SK-N-SH (cell line): Measurements from ENCODE around the gene HOXC11. TPM values are rescaled to one million over a fixed set of nuclear protein-coding genes. Genes with fewer than 3 reads are reported as not detected.

Source experiments
- CTCF ChIA-PET: fragments of 300-600, 350-600 bp; formaldehyde crosslinking; extraction: SDS; loops from one replicate; lab custom pipeline; 2021; lab: Yijun Ruan, JAX
- POLR2A ChIA-PET: fragments of 350-600 bp; sonication (Branson Sonifier 250); formaldehyde crosslinking; extraction: SDS; loops from one replicate; lab custom pipeline; 2020; ENCODE audit warnings: antibody characterized with exemption, inconsistent platforms; lab: Yijun Ruan, JAX
- DNase-seq: peaks from one replicate; pipeline ENCODE4 v3.0.0; 2012
- H2AFZ ChIP-seq: fragments of 200-600 bp; sonication (generic); 2 replicates; pipeline ENCODE4 v1.8.1; 2016; ENCODE audit warnings: antibody characterized with exemption, mild to moderate bottlenecking, low read depth
- H3F3A ChIP-seq: fragments of 200-600 bp; sonication (generic); replicated peaks from 2 replicates; pipeline ENCODE3; 2016; ENCODE audit warnings: antibody characterized with exemption, mild to moderate bottlenecking; ENCODE audit not compliant: insufficient read depth
- H3K27ac ChIP-seq, 2 experiments: fragments of 200-500 bp in 1 of 2; fragments of 200-600 bp in 1 of 2; sonication (Bioruptor generic) in 1 of 2; sonication (generic), shearing (Covaris generic) in 1 of 2; 2 replicates each; pipeline versions ENCODE4 v1.5.1 to v1.6.1; 2014 to 2016; ENCODE audit warnings: low read depth in 2 of 2, inconsistent platforms in 1 of 2, low read length in 1 of 2, mild to moderate bottlenecking in 1 of 2, mixed read lengths in 1 of 2
- H3K27me3 ChIP-seq: fragments of 200-600 bp; sonication (generic), shearing (Covaris generic); 2 replicates; pipeline ENCODE4 v1.6.1; 2016; ENCODE audit warnings: mixed run types; ENCODE audit not compliant: insufficient read depth
- H3K36me3 ChIP-seq, 2 experiments: fragments of 200-500 bp in 1 of 2; fragments of 200-600 bp in 1 of 2; sonication (Bioruptor generic) in 1 of 2; sonication (generic) in 1 of 2; replicated peaks in 1 of 2; 2 replicates each; pipeline versions ENCODE3 to v1.5.1; 2014 to 2016; ENCODE audit warnings: low read length in 1 of 2, mild to moderate bottlenecking in 1 of 2; ENCODE audit not compliant: insufficient read depth in 2 of 2, control insufficient read depth in 1 of 2
- H3K4me1 ChIP-seq, 2 experiments: fragments of 200-500 bp in 1 of 2; fragments of 200-600 bp in 1 of 2; sonication (Bioruptor generic) in 1 of 2; sonication (generic), shearing (Covaris generic) in 1 of 2; 2 replicates each; pipeline versions ENCODE4 v1.5.1 to v1.6.1; 2014 to 2016; ENCODE audit warnings: low read depth in 1 of 2, low read length in 1 of 2, mixed run types in 1 of 2; ENCODE audit not compliant: insufficient read depth in 2 of 2, control insufficient read depth in 1 of 2
- H3K4me2 ChIP-seq: fragments of 200-600 bp; sonication (generic), shearing (Covaris generic); 2 replicates; pipeline ENCODE4 v1.6.1; 2017; ENCODE audit warnings: mixed run types
- H3K4me3 ChIP-seq, 2 experiments: fragments of 200-500 bp in 1 of 2; fragments of 200-600 bp in 1 of 2; sonication (Bioruptor generic) in 1 of 2; sonication (generic), shearing (Covaris generic) in 1 of 2; 2 replicates each; pipeline versions ENCODE4 v1.5.1 to v1.8.1; 2014 to 2016; ENCODE audit warnings: low read depth in 2 of 2, inconsistent platforms in 1 of 2, low read length in 1 of 2, mild to moderate bottlenecking in 1 of 2, mixed read lengths in 1 of 2, moderate library complexity in 1 of 2
- H3K79me2 ChIP-seq: fragments of 200-600 bp; sonication (generic); 2 replicates; pipeline ENCODE4 v1.8.1; 2017; ENCODE audit warnings: mild to moderate bottlenecking; ENCODE audit not compliant: insufficient read depth
- H3K9ac ChIP-seq: fragments of 200-600 bp; sonication (generic); 2 replicates; pipeline ENCODE4 v1.6.1; 2017; ENCODE audit warnings: mixed run types
- H3K9me2 ChIP-seq: fragments of 200-600 bp; sonication (generic); 2 replicates; pipeline ENCODE4 v1.6.1; 2017; ENCODE audit warnings: mixed run types
- H3K9me3 ChIP-seq: fragments of 200-600 bp; sonication (generic); 2 replicates; pipeline ENCODE4 v1.6.1; 2017; ENCODE audit warnings: mixed run types, mild to moderate bottlenecking, moderate library complexity
- H4K20me1 ChIP-seq: fragments of 200-600 bp; sonication (generic); 2 replicates; pipeline ENCODE4 v1.6.1; 2017; ENCODE audit warnings: mild to moderate bottlenecking, mixed run types; ENCODE audit not compliant: insufficient read depth
- CHD2 ChIP-seq: fragments of 150-350 bp; IDR thresholded peaks from 2 replicates; pipeline ENCODE4 v1.6.1; 2018; ENCODE audit warnings: low read length; ENCODE audit not compliant: partially characterized antibody
- ELF1 ChIP-seq: IDR thresholded peaks from 2 replicates; pipeline ENCODE4 v1.4.0; 2012
- EP300 ChIP-seq, 2 experiments: IDR thresholded peaks; 2 replicates each; pipeline versions ENCODE4 v1.4.0 to v1.6.1; 2012; ENCODE audit warnings: borderline replicate concordance in 1 of 2, low read depth in 1 of 2, low read length in 1 of 2
- EZH2phosphoT487 ChIP-seq: fragments of 200-600 bp; sonication (generic); IDR thresholded peaks from 2 replicates; pipeline ENCODE4 v1.6.1; 2017; ENCODE audit warnings: low read depth, mixed run types, mild to moderate bottlenecking, antibody characterized with exemption, moderate library complexity, borderline replicate concordance
- FOSL2 ChIP-seq: IDR thresholded peaks from 2 replicates; pipeline ENCODE4 v1.4.0; 2012; ENCODE audit warnings: low read depth, mild to moderate bottlenecking, moderate library complexity, borderline replicate concordance
- FOXM1 ChIP-seq: IDR thresholded peaks from 2 replicates; pipeline ENCODE4 v1.4.0; 2012; ENCODE audit warnings: low read depth, mild to moderate bottlenecking
- GATA2 ChIP-seq: sonication (generic); formaldehyde crosslinking; IDR thresholded peaks from 2 replicates; pipeline ENCODE4 v1.5.0; 2020; ENCODE audit warnings: mild to moderate bottlenecking, missing genetic modification reagents
- MEF2A ChIP-seq: IDR thresholded peaks from 2 replicates; pipeline ENCODE4 v1.4.0; 2012; ENCODE audit warnings: low read depth, borderline replicate concordance
- MXI1 ChIP-seq: IDR thresholded peaks from 2 replicates; pipeline ENCODE4 v1.6.1; 2012; ENCODE audit warnings: mild to moderate bottlenecking, low read depth, low read length, improper control_type of control experiment
- NRF1 ChIP-seq: IDR thresholded peaks from 2 replicates; pipeline ENCODE4 v1.6.1; 2012; ENCODE audit warnings: low read depth, mild to moderate bottlenecking, low read length
- POLR2AphosphoS5 ChIP-seq: IDR thresholded peaks from 2 replicates; pipeline ENCODE4 v1.6.1; 2012; ENCODE audit warnings: low read depth, low read length
- RAD21 ChIP-seq: IDR thresholded peaks from 2 replicates; pipeline ENCODE4 v1.6.1; 2012; ENCODE audit warnings: mild to moderate bottlenecking, low read length
- RXRA ChIP-seq: IDR thresholded peaks from 2 replicates; pipeline ENCODE4 v1.4.0; 2012; ENCODE audit warnings: low read depth, mild to moderate bottlenecking, borderline replicate concordance
- SIN3A ChIP-seq: IDR thresholded peaks from 2 replicates; pipeline ENCODE4 v1.6.1; 2012; ENCODE audit warnings: low read depth, mild to moderate bottlenecking, low read length, moderate library complexity, borderline replicate concordance
- TAF1 ChIP-seq: IDR thresholded peaks from 2 replicates; pipeline ENCODE4 v1.6.1; 2012; ENCODE audit warnings: low read depth, mild to moderate bottlenecking, low read length, moderate library complexity, borderline replicate concordance
- TCF12 ChIP-seq: IDR thresholded peaks from 2 replicates; pipeline ENCODE4 v1.4.0; 2012
- WGBS: methylation state at CpG from one replicate; pipeline ENCODE4 v1.1.6; 2017; ENCODE audit warnings: low lambda C conversion rate; 5-methylcytosine and 5-hydroxymethylcytosine counted together
- polyA plus RNA-seq, 3 experiments: library from polyadenylated mRNA; depleted of rRNA; stranded (reverse); fragments of >200 nt; gene quantifications; 2 replicates each; pipeline ENCODE4 v1.2.3, GENCODE V29; 2012
- TF ChIP-seq, protein P1 (sequence below): fragments of 200-600 bp; sonication (generic); IDR thresholded peaks from 2 replicates; pipeline ENCODE4 v1.6.1; 2017; ENCODE audit warnings: antibody characterized with exemption, mild to moderate bottlenecking, moderate library complexity
- TF ChIP-seq, protein P2 (sequence below): IDR thresholded peaks from 2 replicates; pipeline ENCODE4; 2012
- TF ChIP-seq, protein P3 (sequence below): IDR thresholded peaks from 2 replicates; pipeline ENCODE4 v1.4.0; 2012; ENCODE audit warnings: low read depth, borderline replicate concordance
- TF ChIP-seq, protein P4 (sequence below): fragments of 150-350 bp; IDR thresholded peaks from 2 replicates; pipeline ENCODE4 v1.6.1; 2016; ENCODE audit warnings: mild to moderate bottlenecking, low read depth, low read length

Gene HOXC11
- polyA plus RNA-seq, 1 of the 3 experiments (the other 2 are of a cell fraction), result not detected

DNA sequence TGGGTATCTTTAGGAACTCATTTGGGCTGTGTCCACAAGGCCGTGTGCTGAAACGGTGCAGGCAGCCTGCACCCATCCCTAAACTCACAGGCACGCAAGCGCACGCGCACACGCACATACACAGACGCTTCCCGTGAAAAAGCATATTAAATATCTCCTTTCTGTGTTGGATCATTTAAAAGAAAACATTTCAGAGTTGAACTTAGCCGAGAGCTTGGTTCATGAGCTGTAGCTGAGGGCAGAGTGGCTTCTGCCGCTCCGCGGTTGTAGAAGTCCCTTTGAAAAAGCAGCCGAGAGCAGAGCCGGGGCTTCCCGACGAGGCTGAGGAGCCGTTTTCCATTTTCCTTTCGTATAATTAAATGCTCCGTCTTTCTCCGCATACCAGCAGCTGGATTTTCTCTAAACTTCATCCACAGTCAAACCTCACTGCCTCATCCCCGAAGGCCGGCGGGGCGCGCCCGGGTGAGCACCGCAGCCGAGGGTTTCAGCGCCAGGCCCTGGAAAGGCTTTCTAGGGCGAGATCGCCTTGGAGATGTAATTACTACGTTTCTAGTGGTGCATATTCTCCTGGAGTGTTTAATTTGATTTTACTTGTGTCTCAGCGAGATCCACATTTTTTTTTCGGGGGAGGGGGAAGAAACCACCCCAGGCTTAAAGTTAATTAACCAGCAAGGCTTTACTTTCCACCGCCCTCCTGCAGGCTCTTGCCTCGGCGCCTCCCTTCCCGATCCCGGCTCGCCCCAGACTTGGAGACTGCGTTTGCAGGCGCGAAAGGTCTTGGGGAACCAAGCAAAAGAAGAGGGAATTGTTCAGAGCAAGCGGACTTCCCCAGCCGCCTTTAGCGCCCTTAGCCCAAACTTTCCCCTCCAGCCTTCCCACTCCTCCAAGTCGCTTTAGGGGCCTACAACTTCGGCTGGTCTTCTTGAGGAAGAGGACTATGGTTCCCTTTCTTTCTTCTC, 37.3 kb upstream of the HOXC11 start:
- CTCF ChIA-PET, result interaction anchor here (1.0 to 1.6 kb wide), 6 partner anchors 13 to 279 kb away, joined by 3 to 4 read pairs (median 3); partner anchors contain the start of genes ATP5MC2 and HOXC10

DNA sequence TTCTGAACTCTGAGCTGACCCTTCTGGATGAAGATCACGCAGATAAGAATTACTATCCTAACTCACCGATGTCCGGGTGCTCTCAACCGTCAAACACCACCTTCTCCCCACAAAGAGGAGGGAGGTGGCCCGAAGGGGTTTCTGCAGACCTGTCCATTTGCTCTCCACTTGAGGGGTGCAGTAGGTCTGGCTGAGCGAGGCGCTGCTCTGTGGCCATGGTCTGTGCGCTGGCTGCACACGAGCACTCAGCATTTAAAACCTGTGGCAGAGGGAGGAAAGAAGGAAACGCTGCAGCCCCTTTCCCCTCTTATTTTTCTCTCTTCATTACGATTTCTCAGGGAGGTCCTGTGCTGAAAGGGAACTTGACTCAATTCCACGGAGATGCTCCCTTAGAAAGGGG, 35.8 kb upstream of the HOXC11 start:
- no peaks in the 10 kb centered on the region for H3K9me2 ChIP-seq
- no peaks in the 10 kb centered on the region for H4K20me1 ChIP-seq
- ChIA-PET CTCF (interaction anchor here (1.1 to 4.9 kb wide), 5 partner anchors 16 to 193 kb away, joined by 3 to 16 read pairs (median 4); no protein-coding TSS in a partner anchor), POLR2A (no interaction called here)
- H3F3A ChIP-seq, result no peaks in the 10 kb centered on the region
- H3K36me3 ChIP-seq, result no peaks in the 10 kb centered on the region
- H3K27ac ChIP-seq, result no peak overlapping the region
- H3K9me3 ChIP-seq, result no peaks in the 10 kb centered on the region
- H2AFZ ChIP-seq, result no peak overlapping the region
- H3K4me3 ChIP-seq, result no peak overlapping the region
- 16% methylated on average over 11 of the region's 12 CpGs for WGBS
- no peak overlapping the region for H3K9ac ChIP-seq
- no peak for DNase-seq
- H3K79me2 ChIP-seq, result no peaks in the 10 kb centered on the region
- H3K27me3 ChIP-seq, result peaks cover 100% of the 10 kb centered on the region
- H3K4me2 ChIP-seq, result no peak overlapping the region
- no peaks in the 10 kb centered on the region; a peak in 1 of 4 replicates for H3K4me1 ChIP-seq
- TF ChIP-seq ELF1 (no peak), FOXM1 (no peak), RAD21 (no peak), POLR2AphosphoS5 (no peak), CHD2 (no peak), EP300 (IDR thresholded peaks at IDR 0.05; ENCODE audit: borderline replicate concordance in 1 of 2, low read depth in 1 of 2, low read length in 1 of 2) (no peak), GATA2 (CRISPR knock-in tag) (no peak), EZH2phosphoT487 (no peak; the same call in 1 of the 2 replicates), MEF2A (no peak), MXI1 (no peak), NRF1 (no peak), SIN3A (no peak)
- TF ChIP-seq, protein P1, sequence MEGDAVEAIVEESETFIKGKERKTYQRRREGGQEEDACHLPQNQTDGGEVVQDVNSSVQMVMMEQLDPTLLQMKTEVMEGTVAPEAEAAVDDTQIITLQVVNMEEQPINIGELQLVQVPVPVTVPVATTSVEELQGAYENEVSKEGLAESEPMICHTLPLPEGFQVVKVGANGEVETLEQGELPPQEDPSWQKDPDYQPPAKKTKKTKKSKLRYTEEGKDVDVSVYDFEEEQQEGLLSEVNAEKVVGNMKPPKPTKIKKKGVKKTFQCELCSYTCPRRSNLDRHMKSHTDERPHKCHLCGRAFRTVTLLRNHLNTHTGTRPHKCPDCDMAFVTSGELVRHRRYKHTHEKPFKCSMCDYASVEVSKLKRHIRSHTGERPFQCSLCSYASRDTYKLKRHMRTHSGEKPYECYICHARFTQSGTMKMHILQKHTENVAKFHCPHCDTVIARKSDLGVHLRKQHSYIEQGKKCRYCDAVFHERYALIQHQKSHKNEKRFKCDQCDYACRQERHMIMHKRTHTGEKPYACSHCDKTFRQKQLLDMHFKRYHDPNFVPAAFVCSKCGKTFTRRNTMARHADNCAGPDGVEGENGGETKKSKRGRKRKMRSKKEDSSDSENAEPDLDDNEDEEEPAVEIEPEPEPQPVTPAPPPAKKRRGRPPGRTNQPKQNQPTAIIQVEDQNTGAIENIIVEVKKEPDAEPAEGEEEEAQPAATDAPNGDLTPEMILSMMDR, result no peak
- TF ChIP-seq, protein P2, sequence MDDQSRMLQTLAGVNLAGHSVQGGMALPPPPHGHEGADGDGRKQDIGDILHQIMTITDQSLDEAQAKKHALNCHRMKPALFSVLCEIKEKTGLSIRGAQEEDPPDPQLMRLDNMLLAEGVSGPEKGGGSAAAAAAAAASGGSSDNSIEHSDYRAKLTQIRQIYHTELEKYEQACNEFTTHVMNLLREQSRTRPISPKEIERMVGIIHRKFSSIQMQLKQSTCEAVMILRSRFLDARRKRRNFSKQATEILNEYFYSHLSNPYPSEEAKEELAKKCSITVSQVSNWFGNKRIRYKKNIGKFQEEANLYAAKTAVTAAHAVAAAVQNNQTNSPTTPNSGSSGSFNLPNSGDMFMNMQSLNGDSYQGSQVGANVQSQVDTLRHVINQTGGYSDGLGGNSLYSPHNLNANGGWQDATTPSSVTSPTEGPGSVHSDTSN, result no peak
- TF ChIP-seq, protein P3, sequence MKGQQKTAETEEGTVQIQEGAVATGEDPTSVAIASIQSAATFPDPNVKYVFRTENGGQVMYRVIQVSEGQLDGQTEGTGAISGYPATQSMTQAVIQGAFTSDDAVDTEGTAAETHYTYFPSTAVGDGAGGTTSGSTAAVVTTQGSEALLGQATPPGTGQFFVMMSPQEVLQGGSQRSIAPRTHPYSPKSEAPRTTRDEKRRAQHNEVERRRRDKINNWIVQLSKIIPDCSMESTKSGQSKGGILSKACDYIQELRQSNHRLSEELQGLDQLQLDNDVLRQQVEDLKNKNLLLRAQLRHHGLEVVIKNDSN, result no peak
- TF ChIP-seq, protein P4, sequence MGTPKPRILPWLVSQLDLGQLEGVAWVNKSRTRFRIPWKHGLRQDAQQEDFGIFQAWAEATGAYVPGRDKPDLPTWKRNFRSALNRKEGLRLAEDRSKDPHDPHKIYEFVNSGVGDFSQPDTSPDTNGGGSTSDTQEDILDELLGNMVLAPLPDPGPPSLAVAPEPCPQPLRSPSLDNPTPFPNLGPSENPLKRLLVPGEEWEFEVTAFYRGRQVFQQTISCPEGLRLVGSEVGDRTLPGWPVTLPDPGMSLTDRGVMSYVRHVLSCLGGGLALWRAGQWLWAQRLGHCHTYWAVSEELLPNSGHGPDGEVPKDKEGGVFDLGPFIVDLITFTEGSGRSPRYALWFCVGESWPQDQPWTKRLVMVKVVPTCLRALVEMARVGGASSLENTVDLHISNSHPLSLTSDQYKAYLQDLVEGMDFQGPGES, result no peak

More for the DNA sequence above, 37.3 kb upstream of the HOXC11 start:
- WGBS, result 12% methylated on average over 48 of the region's 49 CpGs
- Histone ChIP-seq H3K9me2 (no peaks in the 10 kb centered on the region), H3K79me2 (no peaks in the 10 kb centered on the region), H3K4me1 (no peaks in the 10 kb centered on the region; a peak in 1 of 4 replicates), H3K27ac (no peak overlapping the region), H3K27me3 (peaks cover 97% of the 10 kb centered on the region), H2AFZ (no peak overlapping the region), H3K9ac (no peak overlapping the region), H3K36me3 (no peaks in the 10 kb centered on the region), H4K20me1 (no peaks in the 10 kb centered on the region), H3K4me2 (peak overlapping the region; percentile 77), H3K4me3 (peak overlapping the region in 1 of 2 experiments; percentile 36; a peak in 2 of 4 replicates), H3K9me3 (no peaks in the 10 kb centered on the region), H3F3A (no peaks in the 10 kb centered on the region)
- POLR2A ChIA-PET, result no interaction called here
- peak; percentile 75 for TF ChIP-seq EZH2phosphoT487
- no peak for TF ChIP-seq RXRA
- TF ChIP-seq, protein P3, result no peak
- no peak for TF ChIP-seq TCF12
- no peak for TF ChIP-seq FOSL2
- TF ChIP-seq TAF1, result no peak
- no peak for DNase-seq
